Mucosa of stomach (tissue), 1 donor: ENCODE measurements around the gene EVX2.

Experiments used
- H3K27me3 ChIP-seq: one replicate; pipeline ENCODE4 v1.7.0; 2013; ENCODE audit warnings: mild to moderate bottlenecking, low read length; ENCODE audit not compliant: control insufficient read depth, insufficient read depth
- H3K36me3 ChIP-seq: one replicate; pipeline ENCODE4 v1.7.0; 2013; ENCODE audit warnings: low read length; ENCODE audit not compliant: control insufficient read depth, insufficient read depth
- H3K4me1 ChIP-seq: one replicate; pipeline ENCODE4 v1.7.0; 2013; ENCODE audit warnings: mild to moderate bottlenecking, low read length; ENCODE audit not compliant: control insufficient read depth, insufficient read depth
- H3K4me3 ChIP-seq: one replicate; pipeline ENCODE4 v1.7.0; 2013; ENCODE audit warnings: low read length
- H3K9ac ChIP-seq: one replicate; pipeline ENCODE4 v1.7.0; 2013; ENCODE audit warnings: mild to moderate bottlenecking, low read length, moderate library complexity
- H3K9me3 ChIP-seq: one replicate; pipeline ENCODE4 v1.7.0; 2013; ENCODE audit warnings: mild to moderate bottlenecking, low read length, moderate library complexity; ENCODE audit not compliant: control insufficient read depth
- donor health status: Pancreatic carcinoma.

EVX2 gene

DNA sequence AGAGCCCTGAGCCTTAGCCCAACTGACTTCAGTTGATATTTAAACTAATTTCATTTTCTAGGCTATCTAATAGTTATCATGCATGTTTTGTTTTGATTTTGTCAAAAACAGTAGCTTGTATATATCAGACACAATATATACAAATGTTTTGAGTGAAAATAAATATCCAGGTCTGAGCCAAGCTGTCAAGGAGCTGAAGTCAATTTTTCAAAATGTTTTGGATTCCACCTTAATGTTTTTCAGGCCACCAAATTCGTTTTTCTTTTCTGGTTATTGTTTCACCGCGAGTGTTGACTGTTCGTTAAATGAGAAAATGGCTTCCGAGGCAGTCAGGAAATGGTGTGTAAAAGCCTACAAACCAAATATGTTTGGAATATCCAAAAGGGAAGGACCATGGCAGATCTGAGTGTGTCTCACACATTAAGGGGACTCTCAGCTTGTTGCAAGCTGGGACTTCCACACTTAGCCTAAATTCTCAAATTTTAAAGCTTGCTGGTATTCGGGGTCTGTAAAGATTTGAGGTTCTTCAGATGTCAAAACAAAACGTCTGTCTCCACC lies 18.6 kb upstream of the EVX2 start:
- H3K4me1 ChIP-seq, result peaks cover 5% of the 10 kb centered on the region
- peaks cover 98% of the 10 kb centered on the region for H3K27me3 ChIP-seq
- H3K4me3 ChIP-seq, result no peak overlapping the region
- H3K9me3 ChIP-seq, result no peaks in the 10 kb centered on the region
- no peak overlapping the region for H3K9ac ChIP-seq
- H3K36me3 ChIP-seq, result no peaks in the 10 kb centered on the region

DNA sequence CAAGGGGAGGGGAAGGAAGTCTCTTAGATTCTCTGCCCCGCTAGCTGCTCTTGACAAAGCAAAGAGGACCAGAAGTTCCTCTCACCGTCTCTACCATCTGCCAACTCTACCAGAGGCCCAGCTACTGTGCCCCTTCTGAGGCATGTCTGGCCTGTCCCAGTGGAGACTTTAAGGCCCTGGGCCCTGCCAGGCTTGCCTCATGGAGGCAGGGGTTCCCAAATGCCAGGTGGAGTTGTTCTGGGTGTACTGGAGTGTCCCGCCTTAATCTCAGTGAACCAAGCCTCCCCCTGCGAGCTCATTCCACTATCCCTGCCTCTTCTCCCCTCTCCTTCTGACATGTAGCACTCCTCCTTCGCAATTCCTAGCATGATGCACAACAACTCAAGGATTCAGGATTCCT lies 18.1 kb upstream of the EVX2 start:
- no peaks in the 10 kb centered on the region for H3K9me3 ChIP-seq
- H3K4me1 ChIP-seq, result peaks cover 10% of the 10 kb centered on the region
- H3K4me3 ChIP-seq, result no peak overlapping the region
- H3K9ac ChIP-seq, result no peak overlapping the region
- H3K27me3 ChIP-seq, result peaks cover 99% of the 10 kb centered on the region
- no peaks in the 10 kb centered on the region for H3K36me3 ChIP-seq

DNA sequence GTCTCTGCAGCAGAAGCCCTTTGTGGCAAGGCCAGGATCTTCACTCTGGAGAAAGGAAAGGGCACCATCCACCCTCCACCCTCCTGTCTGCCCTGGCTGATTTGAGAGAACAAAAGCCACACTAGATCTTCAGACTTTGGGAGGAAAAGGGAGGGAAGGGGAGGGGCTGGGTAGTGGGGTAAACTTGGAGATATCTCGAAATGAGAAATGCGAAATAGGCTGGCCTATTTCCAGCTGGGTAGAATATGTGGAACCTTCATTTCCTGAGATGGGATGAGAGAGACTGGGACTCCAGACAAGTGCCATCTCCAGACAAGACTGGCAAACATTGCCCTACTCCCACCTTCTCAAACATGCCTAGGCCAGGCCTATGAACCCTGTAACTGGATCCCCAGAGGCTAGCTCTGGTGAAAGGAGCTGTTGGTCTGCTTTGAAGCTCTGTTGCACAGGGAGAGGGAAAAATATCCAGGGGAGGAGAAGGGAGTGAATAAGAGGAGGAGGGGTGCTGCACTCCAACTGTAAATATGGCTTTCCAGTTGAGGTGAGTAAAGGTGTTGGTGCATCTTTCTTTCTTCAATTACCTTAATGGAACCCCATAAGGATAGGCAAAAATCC lies 17.6 kb upstream of the EVX2 start:
- H3K9ac ChIP-seq, result no peak overlapping the region
- peaks cover 10% of the 10 kb centered on the region for H3K4me1 ChIP-seq
- H3K27me3 ChIP-seq, result peaks cover 99% of the 10 kb centered on the region
- H3K9me3 ChIP-seq, result no peaks in the 10 kb centered on the region
- H3K36me3 ChIP-seq, result no peaks in the 10 kb centered on the region
- no peak overlapping the region for H3K4me3 ChIP-seq

DNA sequence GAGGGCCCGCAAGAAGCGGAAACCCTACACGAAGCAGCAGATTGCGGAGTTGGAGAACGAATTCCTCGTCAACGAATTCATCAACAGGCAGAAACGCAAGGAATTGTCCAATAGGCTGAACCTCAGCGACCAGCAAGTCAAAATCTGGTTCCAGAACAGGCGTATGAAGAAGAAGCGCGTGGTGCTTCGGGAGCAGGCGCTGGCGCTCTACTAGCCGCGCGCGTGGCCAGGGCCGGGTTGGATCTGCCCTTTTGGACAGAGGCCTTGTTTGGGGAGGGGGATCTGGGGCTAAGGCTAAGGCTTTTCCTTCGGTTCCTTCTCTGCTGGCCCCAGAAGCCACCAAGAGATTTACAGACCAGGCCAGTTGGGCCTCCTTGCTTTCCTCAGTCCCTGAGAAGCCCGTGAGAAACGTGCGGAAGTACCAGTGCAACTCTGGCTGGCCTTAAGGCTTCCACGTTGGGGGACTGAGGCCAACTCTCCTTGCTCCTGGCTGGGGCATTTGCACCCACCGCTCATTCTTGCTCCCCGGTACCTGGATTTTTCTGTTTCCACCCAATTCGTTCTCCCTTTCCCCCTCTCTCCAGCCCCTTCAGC lies 16.9 kb upstream of the EVX2 start:
- Histone ChIP-seq H3K9me3 (no peaks in the 10 kb centered on the region), H3K4me1 (peaks cover 10% of the 10 kb centered on the region), H3K4me3 (no peak overlapping the region), H3K36me3 (no peaks in the 10 kb centered on the region), H3K9ac (no peak overlapping the region), H3K27me3 (peaks cover 98% of the 10 kb centered on the region)

- Histone ChIP-seq H3K4me3 (no peak within 1 kb of the TSS), H3K9me3 (no peaks in the 10 kb centered on the region), H3K36me3 (no peaks in the 10 kb centered on the region), H3K4me1 (peaks cover 10% of the 10 kb centered on the region), H3K9ac (no peak within 1 kb of the TSS), H3K27me3 (peaks cover 98% of the 10 kb centered on the region)
Measured at GRCh38 chr2:176099728-176100546, 16.2 kb upstream of the EVX2 start, which contains the start of gene HOXD12. Gene HOXD12, plus strand, starts transcription at chr2:176099795. Its CDS starts 7 bp downstream, at chr2:176099802.

- Histone ChIP-seq H3K4me3 (no peak overlapping the region), H3K9ac (no peak overlapping the region), H3K27me3 (peaks cover 98% of the 10 kb centered on the region), H3K36me3 (no peaks in the 10 kb centered on the region), H3K9me3 (no peaks in the 10 kb centered on the region), H3K4me1 (peaks cover 10% of the 10 kb centered on the region)
Measured at GRCh38 chr2:176099159-176099727, 15.5 kb upstream of the EVX2 start.

GRCh38 chr2:176098366-176099158 lies 14.8 kb upstream of the EVX2 start:
- Histone ChIP-seq H3K9ac (no peak overlapping the region), H3K4me3 (no peak overlapping the region), H3K27me3 (peaks cover 98% of the 10 kb centered on the region), H3K9me3 (no peaks in the 10 kb centered on the region), H3K4me1 (peaks cover 11% of the 10 kb centered on the region), H3K36me3 (no peaks in the 10 kb centered on the region)

GRCh38 chr2:176097820-176098365 lies 14.1 kb upstream of the EVX2 start:
- H3K9me3 ChIP-seq, result no peaks in the 10 kb centered on the region
- no peak overlapping the region for H3K4me3 ChIP-seq
- peaks cover 99% of the 10 kb centered on the region for H3K27me3 ChIP-seq
- peaks cover 17% of the 10 kb centered on the region for H3K4me1 ChIP-seq
- H3K9ac ChIP-seq, result no peak overlapping the region
- H3K36me3 ChIP-seq, result no peaks in the 10 kb centered on the region

DNA sequence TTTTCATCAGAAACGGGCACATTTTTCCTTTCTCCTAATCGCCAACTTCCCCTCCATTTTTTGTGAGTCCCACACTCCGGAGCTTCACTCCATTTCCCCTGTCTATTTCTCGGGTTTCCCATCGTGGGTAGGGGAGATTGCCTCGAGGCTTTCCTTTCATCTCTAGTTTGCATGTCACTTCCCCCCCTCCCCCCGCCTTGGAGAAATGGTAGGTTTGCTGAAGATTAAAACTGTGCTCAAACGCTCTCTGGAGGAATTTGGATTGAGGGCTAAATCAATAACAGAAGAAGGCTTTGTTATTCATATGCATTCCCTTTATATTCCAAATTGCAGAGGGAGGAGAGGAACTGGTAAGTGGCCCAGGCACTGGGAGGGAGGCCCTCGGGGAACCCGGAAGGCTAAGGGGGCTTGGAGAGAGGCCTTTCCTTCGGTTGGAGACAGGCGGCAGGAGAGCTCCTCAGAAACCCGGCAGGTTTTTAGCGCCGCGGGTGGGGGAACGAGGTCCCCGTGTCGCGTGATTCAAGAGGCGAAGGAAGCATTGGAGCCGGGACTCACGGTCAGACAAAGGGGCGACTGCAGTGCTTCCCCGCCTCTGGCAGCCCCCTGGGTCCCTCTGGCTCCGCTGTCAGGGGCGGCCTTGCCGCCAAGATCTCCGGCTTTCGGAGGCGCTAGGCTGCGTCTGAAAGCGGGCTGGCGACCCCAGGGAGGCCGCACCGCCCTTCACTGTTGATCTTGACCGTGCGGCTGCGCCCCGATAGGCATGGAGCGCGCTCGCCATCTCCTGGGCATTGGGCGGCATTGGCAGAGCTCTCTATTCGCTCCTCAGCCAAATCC lies 13.4 kb upstream of the EVX2 start:
- Histone ChIP-seq H3K27me3 (peaks cover 97% of the 10 kb centered on the region), H3K4me3 (peak overlapping the region; percentile 1), H3K4me1 (peaks cover 17% of the 10 kb centered on the region), H3K36me3 (no peaks in the 10 kb centered on the region), H3K9ac (no peak overlapping the region), H3K9me3 (no peaks in the 10 kb centered on the region)

GRCh38 chr2:176096243-176096985 lies 12.7 kb upstream of the EVX2 start:
- Histone ChIP-seq H3K9me3 (no peaks in the 10 kb centered on the region), H3K36me3 (no peaks in the 10 kb centered on the region), H3K27me3 (peaks cover 97% of the 10 kb centered on the region), H3K4me3 (peak overlapping the region; percentile 1), H3K9ac (no peak overlapping the region), H3K4me1 (peaks cover 17% of the 10 kb centered on the region)
